GM12878 (cell line): ENCODE results near the gene AFAP1.

Source experiments
- ESRRA ChIP-seq: IDR thresholded peaks from 2 replicates; pipeline ENCODE4 v1.6.1; 2012; ENCODE audit warnings: mild to moderate bottlenecking, low read length, improper control_type of control experiment
- EZH2 ChIP-seq: IDR thresholded peaks from 2 replicates; pipeline ENCODE4 v1.6.1; 2012; ENCODE audit warnings: low read depth, mild to moderate bottlenecking, control low read depth, inconsistent platforms, low read length, borderline replicate concordance; ENCODE audit not compliant: control insufficient read depth
- FOXK2 ChIP-seq: fragments of 450-650 bp; IDR thresholded peaks from 2 replicates; pipeline ENCODE4 v1.6.1; 2017; ENCODE audit warnings: mild to moderate bottlenecking, moderate library complexity
- JUND ChIP-seq: IDR thresholded peaks from 2 replicates; pipeline ENCODE4 v1.6.1; 2012; ENCODE audit warnings: low read depth, mild to moderate bottlenecking, low read length, improper control_type of control experiment, moderate library complexity
- KDM1A ChIP-seq: fragments of 200-600 bp; sonication (generic); IDR thresholded peaks from 2 replicates; pipeline ENCODE4 v1.6.1; 2016; ENCODE audit warnings: borderline replicate concordance
- MXI1 ChIP-seq: fragments of 150-350 bp; IDR thresholded peaks from 2 replicates; pipeline ENCODE4 v1.6.1; 2011; ENCODE audit warnings: low read depth, mild to moderate bottlenecking, inconsistent platforms, low read length, improper control_type of control experiment
- NFYB ChIP-seq: IDR thresholded peaks from 2 replicates; pipeline ENCODE4 v1.6.1; 2011; ENCODE audit warnings: low read depth, mild to moderate bottlenecking, low read length, improper control_type of control experiment, moderate library complexity; ENCODE audit not compliant: insufficient read depth
- POLR2A ChIP-seq: IDR thresholded peaks from 2 replicates; pipeline ENCODE4 v1.6.1; 2011; ENCODE audit warnings: low read depth, mild to moderate bottlenecking, low read length
- POLR2AphosphoS5 ChIP-seq: IDR thresholded peaks from 2 replicates; pipeline ENCODE4 v1.6.1; 2011; ENCODE audit warnings: mild to moderate bottlenecking, low read length, inconsistent platforms
- TBL1XR1 ChIP-seq: IDR thresholded peaks from 2 replicates; pipeline ENCODE4 v1.6.1; 2012; ENCODE audit warnings: low read depth, low read length, improper control_type of control experiment
- TCF3 ChIP-seq: IDR thresholded peaks from 2 replicates; pipeline ENCODE4 v1.6.1; 2012; ENCODE audit warnings: low read depth, mild to moderate bottlenecking, low read length, borderline replicate concordance; ENCODE audit not compliant: insufficient read depth
- ZNF274 ChIP-seq: IDR thresholded peaks from one replicate; pipeline ENCODE4 v1.8.0; 2011; ENCODE audit not compliant: insufficient read length, insufficient read depth
- TF ChIP-seq, protein P1 (sequence below), 3 experiments: IDR thresholded peaks in 2 of 3; conservative IDR thresholded peaks in 1 of 3; 2 replicates each; pipeline ENCODE4 v1.5.1; 2011; ENCODE audit warnings: low read depth in 3 of 3, low read length in 3 of 3, mild to moderate bottlenecking in 3 of 3, control low read depth in 2 of 3, moderate library complexity in 2 of 3, inconsistent platforms in 1 of 3, mixed read lengths in 1 of 3; ENCODE audit not compliant: control insufficient read depth in 2 of 3, insufficient read depth in 1 of 3; ENCODE audit errors: extremely low read depth in 1 of 3

DNA sequence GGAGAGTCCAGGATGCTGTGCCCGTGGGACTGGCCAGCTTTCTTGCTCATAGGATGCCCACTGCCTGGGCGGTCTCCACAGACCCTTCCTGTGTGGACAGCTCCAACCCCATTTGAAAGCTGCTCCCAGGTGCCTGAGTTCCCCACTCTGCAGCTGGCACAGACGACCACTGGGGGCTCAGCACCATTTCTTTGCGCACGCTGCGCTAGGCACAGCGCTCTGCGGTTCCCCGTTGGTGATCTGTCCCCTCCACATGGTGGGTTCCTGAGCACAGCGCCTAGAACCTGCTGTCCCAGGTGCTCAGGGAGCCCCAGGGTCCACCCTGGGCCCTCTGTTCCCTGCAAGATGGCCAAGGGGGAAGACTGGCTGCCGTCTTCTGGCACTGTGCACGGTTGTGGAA lies 45.4 kb upstream of the AFAP1 start:
- TF ChIP-seq, protein P1, sequence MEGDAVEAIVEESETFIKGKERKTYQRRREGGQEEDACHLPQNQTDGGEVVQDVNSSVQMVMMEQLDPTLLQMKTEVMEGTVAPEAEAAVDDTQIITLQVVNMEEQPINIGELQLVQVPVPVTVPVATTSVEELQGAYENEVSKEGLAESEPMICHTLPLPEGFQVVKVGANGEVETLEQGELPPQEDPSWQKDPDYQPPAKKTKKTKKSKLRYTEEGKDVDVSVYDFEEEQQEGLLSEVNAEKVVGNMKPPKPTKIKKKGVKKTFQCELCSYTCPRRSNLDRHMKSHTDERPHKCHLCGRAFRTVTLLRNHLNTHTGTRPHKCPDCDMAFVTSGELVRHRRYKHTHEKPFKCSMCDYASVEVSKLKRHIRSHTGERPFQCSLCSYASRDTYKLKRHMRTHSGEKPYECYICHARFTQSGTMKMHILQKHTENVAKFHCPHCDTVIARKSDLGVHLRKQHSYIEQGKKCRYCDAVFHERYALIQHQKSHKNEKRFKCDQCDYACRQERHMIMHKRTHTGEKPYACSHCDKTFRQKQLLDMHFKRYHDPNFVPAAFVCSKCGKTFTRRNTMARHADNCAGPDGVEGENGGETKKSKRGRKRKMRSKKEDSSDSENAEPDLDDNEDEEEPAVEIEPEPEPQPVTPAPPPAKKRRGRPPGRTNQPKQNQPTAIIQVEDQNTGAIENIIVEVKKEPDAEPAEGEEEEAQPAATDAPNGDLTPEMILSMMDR (IDR thresholded peaks at IDR 0.05 in 2 of 3, conservative IDR thresholded peaks at IDR 0.05 in 1 of 3; ENCODE audit: control insufficient read depth in 2 of 3, extremely low read depth in 1 of 3, insufficient read depth in 1 of 3, low read depth in 3 of 3, low read length in 3 of 3): no peak
- TF ChIP-seq ZNF274 (no peak), JUND (no peak), EZH2 (no peak), POLR2AphosphoS5 (no peak), ESRRA (no peak), MXI1 (no peak), KDM1A (no peak), FOXK2 (no peak), TCF3 (no peak), TBL1XR1 (no peak), NFYB (no peak), POLR2A (no peak)
